ENCODE results near the gene BLOC1S6. TPM values are rescaled to one million over a fixed set of nuclear protein-coding genes. Genes with fewer than 3 reads are reported as not detected.

BLOC1S6 gene
- total and polyA plus RNA-seq, 2 of the 13 experiments (the other 11 are each of a cell fraction or from before 2014, with no cell fraction given), result 11.8 to 44.3 TPM

- TF ChIP-seq ZHX2 (IDR thresholded peaks at IDR 0.05; ENCODE audit: low read depth) (peak; percentile 78), ZHX2 (CRISPR knock-in tag; IDR thresholded peaks at IDR 0.05; ENCODE audit: borderline replicate concordance) (no peak), ZNF841 (CRISPR knock-in tag; IDR thresholded peaks at IDR 0.05; ENCODE audit: borderline replicate concordance) (no peak), POGZ (CRISPR knock-in tag; IDR thresholded peaks at IDR 0.05) (peak; percentile 97), ZNF563 (CRISPR knock-in tag; IDR thresholded peaks at IDR 0.05) (peak; percentile 93), TRAFD1 (CRISPR knock-in tag; IDR thresholded peaks at IDR 0.05; ENCODE audit: borderline replicate concordance) (no peak), CREB3 (CRISPR knock-in tag; IDR thresholded peaks at IDR 0.05) (no peak; the same call in 1 of the 2 replicates), XBP1 (CRISPR knock-in tag; IDR thresholded peaks at IDR 0.05) (no peak), ZSCAN22 (CRISPR knock-in tag; IDR thresholded peaks at IDR 0.05) (no peak)
- TF ChIP-seq, protein P1, sequence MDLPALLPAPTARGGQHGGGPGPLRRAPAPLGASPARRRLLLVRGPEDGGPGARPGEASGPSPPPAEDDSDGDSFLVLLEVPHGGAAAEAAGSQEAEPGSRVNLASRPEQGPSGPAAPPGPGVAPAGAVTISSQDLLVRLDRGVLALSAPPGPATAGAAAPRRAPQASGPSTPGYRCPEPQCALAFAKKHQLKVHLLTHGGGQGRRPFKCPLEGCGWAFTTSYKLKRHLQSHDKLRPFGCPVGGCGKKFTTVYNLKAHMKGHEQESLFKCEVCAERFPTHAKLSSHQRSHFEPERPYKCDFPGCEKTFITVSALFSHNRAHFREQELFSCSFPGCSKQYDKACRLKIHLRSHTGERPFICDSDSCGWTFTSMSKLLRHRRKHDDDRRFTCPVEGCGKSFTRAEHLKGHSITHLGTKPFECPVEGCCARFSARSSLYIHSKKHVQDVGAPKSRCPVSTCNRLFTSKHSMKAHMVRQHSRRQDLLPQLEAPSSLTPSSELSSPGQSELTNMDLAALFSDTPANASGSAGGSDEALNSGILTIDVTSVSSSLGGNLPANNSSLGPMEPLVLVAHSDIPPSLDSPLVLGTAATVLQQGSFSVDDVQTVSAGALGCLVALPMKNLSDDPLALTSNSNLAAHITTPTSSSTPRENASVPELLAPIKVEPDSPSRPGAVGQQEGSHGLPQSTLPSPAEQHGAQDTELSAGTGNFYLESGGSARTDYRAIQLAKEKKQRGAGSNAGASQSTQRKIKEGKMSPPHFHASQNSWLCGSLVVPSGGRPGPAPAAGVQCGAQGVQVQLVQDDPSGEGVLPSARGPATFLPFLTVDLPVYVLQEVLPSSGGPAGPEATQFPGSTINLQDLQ (CRISPR knock-in tag; IDR thresholded peaks at IDR 0.05), result peak; percentile 55; the same call in 1 of the 2 replicates
- TF ChIP-seq, protein P2, sequence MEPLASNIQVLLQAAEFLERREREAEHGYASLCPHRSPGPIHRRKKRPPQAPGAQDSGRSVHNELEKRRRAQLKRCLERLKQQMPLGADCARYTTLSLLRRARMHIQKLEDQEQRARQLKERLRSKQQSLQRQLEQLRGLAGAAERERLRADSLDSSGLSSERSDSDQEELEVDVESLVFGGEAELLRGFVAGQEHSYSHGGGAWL (CRISPR knock-in tag; IDR thresholded peaks at IDR 0.05), result no peak
These were observed at the start of gene BLOC1S6 (continued) for GRCh38 chr15:45587095-45587862.

Data from HepG2 (cell line).